ENCODE data around the gene POU6F2. TPM values are rescaled to one million over a fixed set of nuclear protein-coding genes. Genes with fewer than 3 reads are reported as not detected.

Gene POU6F2
- total and polyA plus RNA-seq, 2 donors (not counting 1 experiment from before 2014, with no cell fraction given) = 0.47 TPM; not detected in 1

DNA sequence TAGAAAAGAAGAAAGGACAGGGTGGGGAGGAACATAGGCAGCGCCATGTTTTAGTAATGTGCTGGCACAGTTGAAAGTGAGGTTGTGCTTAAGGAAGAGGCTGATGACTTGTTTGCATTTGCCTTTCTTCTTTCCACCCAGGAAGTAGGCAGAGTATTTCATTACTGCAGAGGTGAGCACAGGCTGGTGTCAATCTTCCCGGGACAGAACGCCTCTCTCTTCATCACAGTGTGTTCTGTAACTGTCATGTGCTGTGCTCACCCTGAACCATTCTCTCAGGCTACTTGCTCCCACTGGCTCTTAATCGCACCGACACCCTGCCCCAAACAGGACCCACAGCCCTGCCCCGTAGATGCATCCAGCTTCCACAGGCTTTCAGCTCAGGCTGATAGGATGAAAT lies 452.7 kb downstream of the POU6F2 start:
- Mint-ChIP-seq H3K4me1 (peaks cover 19% of the 10 kb centered on the region), H3K27ac (no peak overlapping the region), H3K9me3 (ENCODE audit: insufficient read depth) (no peaks in the 10 kb centered on the region), H3K4me3 (no peak overlapping the region), H3K27me3 (no peaks in the 10 kb centered on the region)
- H3K36me3 ChIP-seq (replicated peaks in 1 of 2; ENCODE audit: control extremely low read depth in 1 of 2, control insufficient read depth in 1 of 2, extremely low read depth in 1 of 2, insufficient read depth in 2 of 2, low read length in 1 of 2) = no peaks in the 10 kb centered on the region
- H3K79me2 ChIP-seq (ENCODE audit: control insufficient read depth, insufficient read depth, low read length) = no peaks in the 10 kb centered on the region
- H3K4me2 ChIP-seq (replicated peaks; ENCODE audit: low read depth, low read length, poor library complexity, severe bottlenecking) = no peak overlapping the region
- H3K4me1 ChIP-seq (ENCODE audit: control insufficient read depth in 2 of 2, insufficient read depth in 2 of 2, low read length in 2 of 2) = peaks cover 8 to 16% of the 10 kb centered on the region in 2 donors
- ChIA-PET CTCF (no interaction called here), POLR2A (no interaction called here)
- ATAC-seq (ENCODE audit: low read depth) = no peak
- no peaks in the 10 kb centered on the region for H3K27me3 ChIP-seq (replicated peaks in 1 of 4; ENCODE audit: control extremely low read depth in 1 of 4, control insufficient read depth in 3 of 4, insufficient read depth in 4 of 4, low read length in 3 of 4)
- H3K4me3 ChIP-seq (ENCODE audit: control extremely low read depth in 1 of 5, extremely low read depth in 1 of 5, insufficient read depth in 1 of 5, low read depth in 2 of 5, low read length in 4 of 5) = no peak overlapping the region
- TF ChIP-seq EZH2 (IDR thresholded peaks at IDR 0.05; ENCODE audit: borderline replicate concordance, insufficient read depth, low read depth, low read length, poor library complexity, severe bottlenecking) = no peak
- TF ChIP-seq, protein P1, sequence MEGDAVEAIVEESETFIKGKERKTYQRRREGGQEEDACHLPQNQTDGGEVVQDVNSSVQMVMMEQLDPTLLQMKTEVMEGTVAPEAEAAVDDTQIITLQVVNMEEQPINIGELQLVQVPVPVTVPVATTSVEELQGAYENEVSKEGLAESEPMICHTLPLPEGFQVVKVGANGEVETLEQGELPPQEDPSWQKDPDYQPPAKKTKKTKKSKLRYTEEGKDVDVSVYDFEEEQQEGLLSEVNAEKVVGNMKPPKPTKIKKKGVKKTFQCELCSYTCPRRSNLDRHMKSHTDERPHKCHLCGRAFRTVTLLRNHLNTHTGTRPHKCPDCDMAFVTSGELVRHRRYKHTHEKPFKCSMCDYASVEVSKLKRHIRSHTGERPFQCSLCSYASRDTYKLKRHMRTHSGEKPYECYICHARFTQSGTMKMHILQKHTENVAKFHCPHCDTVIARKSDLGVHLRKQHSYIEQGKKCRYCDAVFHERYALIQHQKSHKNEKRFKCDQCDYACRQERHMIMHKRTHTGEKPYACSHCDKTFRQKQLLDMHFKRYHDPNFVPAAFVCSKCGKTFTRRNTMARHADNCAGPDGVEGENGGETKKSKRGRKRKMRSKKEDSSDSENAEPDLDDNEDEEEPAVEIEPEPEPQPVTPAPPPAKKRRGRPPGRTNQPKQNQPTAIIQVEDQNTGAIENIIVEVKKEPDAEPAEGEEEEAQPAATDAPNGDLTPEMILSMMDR (IDR thresholded peaks at IDR 0.05) = no peak
- H3K27ac ChIP-seq (ENCODE audit: low read length in 2 of 2) = no peak overlapping the region
- 96% methylated on average over 4 of the region's 6 CpGs for WGBS (ENCODE audit: insufficient coverage)
- intact Hi-C loops (cut with micrococcal nuclease) = no loop called here
- DNase-seq = no peak
- H3K9ac ChIP-seq (ENCODE audit: low read length) = no peak overlapping the region
- no peak overlapping the region for H2AFZ ChIP-seq (ENCODE audit: insufficient read depth, low read depth, low read length, poor library complexity, severe bottlenecking)
- no peaks in the 10 kb centered on the region for H4K20me1 ChIP-seq (ENCODE audit: control insufficient read depth, insufficient read depth, low read length, poor library complexity, severe bottlenecking)
- H3K9me3 ChIP-seq (ENCODE audit: control extremely low read depth in 1 of 3, control insufficient read depth in 2 of 3, insufficient read depth in 1 of 3, low read length in 2 of 3) = no peaks in the 10 kb centered on the region

DNA sequence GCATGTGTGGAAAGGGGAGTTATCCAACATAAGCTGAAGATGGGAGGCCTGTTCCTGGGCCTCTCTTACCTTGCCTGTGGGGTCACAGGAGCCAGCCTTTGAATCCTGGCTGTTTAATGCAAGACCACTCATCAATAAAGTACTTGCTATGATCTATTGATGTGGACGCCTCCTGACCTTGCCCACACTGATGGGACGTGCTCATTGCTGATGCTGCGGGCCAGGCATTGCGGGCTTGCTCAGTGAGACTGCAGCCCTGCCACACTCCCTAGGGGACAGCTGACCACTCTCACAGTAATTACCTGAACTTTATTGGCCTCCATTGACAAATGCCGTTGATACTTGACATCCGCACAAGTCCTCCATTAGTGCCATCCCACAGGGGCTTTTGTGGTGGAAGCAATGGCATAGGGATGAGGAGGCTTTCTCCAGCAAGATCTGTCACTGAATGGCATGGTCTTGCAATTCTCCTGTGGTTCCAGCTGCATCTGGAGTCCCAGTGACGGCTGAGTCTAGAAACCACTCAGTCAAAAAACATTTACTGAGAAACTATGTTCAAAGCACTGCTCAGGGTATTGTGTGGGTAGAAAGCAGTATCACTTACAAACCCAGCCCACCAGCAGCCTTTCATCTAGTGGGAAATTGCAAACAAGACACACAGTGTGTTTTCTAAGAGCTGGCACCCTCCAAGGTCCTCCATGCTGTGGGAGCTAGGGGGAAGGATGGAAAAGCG lies 453.4 kb downstream of the POU6F2 start:
- Histone ChIP-seq H3K9ac (ENCODE audit: low read length) (no peak overlapping the region), H3K27me3 (replicated peaks in 1 of 4; ENCODE audit: control extremely low read depth in 1 of 4, control insufficient read depth in 3 of 4, insufficient read depth in 4 of 4, low read length in 3 of 4) (no peaks in the 10 kb centered on the region), H2AFZ (ENCODE audit: insufficient read depth, low read depth, low read length, poor library complexity, severe bottlenecking) (no peak overlapping the region), H3K79me2 (ENCODE audit: control insufficient read depth, insufficient read depth, low read length) (no peaks in the 10 kb centered on the region), H3K9me3 (ENCODE audit: control extremely low read depth in 1 of 3, control insufficient read depth in 2 of 3, insufficient read depth in 1 of 3, low read length in 2 of 3) (no peaks in the 10 kb centered on the region), H3K27ac (ENCODE audit: low read length in 2 of 2) (no peak overlapping the region), H4K20me1 (ENCODE audit: control insufficient read depth, insufficient read depth, low read length, poor library complexity, severe bottlenecking) (no peaks in the 10 kb centered on the region), H3K4me2 (replicated peaks; ENCODE audit: low read depth, low read length, poor library complexity, severe bottlenecking) (no peak overlapping the region), H3K4me1 (ENCODE audit: control insufficient read depth in 2 of 2, insufficient read depth in 2 of 2, low read length in 2 of 2) (peaks cover 8 to 16% of the 10 kb centered on the region in 2 donors), H3K36me3 (replicated peaks in 1 of 2; ENCODE audit: control extremely low read depth in 1 of 2, control insufficient read depth in 1 of 2, extremely low read depth in 1 of 2, insufficient read depth in 2 of 2, low read length in 1 of 2) (no peaks in the 10 kb centered on the region), H3K4me3 (ENCODE audit: control extremely low read depth in 1 of 5, extremely low read depth in 1 of 5, insufficient read depth in 1 of 5, low read depth in 2 of 5, low read length in 4 of 5) (no peak overlapping the region)
- intact Hi-C loops (cut with micrococcal nuclease) = no loop called here
- H3K4me1 Mint-ChIP-seq = peaks cover 19% of the 10 kb centered on the region
- no peak overlapping the region for H3K27ac Mint-ChIP-seq
- DNase-seq (no peak), ATAC-seq (ENCODE audit: low read depth) (no peak)
- no peak for TF ChIP-seq EZH2 (IDR thresholded peaks at IDR 0.05; ENCODE audit: borderline replicate concordance, insufficient read depth, low read depth, low read length, poor library complexity, severe bottlenecking)
- TF ChIP-seq, protein P1 (IDR thresholded peaks at IDR 0.05) = no peak
- H3K4me3 Mint-ChIP-seq = no peak overlapping the region
- POLR2A ChIA-PET = no interaction called here
- H3K27me3 Mint-ChIP-seq = no peaks in the 10 kb centered on the region
- WGBS (ENCODE audit: insufficient coverage) = 98% methylated on average over 5 of the region's 8 CpGs
- CTCF ChIA-PET = no interaction called here
- no peaks in the 10 kb centered on the region for H3K9me3 Mint-ChIP-seq (ENCODE audit: insufficient read depth)
